KMS-11 (cell line): ENCODE results near the gene ITCH.
"Not testable (repeated sequence)": the region's sequence is repeated elsewhere in the genome, so short reads cannot be mapped to it uniquely, and the experiment has no call there.

Experiments
- H2AFZ ChIP-seq: fragments of 200-600 bp; sonication (generic); 2 replicates; pipeline ENCODE4 v1.6.1; 2016; ENCODE audit warnings: antibody characterized with exemption, mixed run types, low read depth
- H3K27ac ChIP-seq: fragments of 200-600 bp; sonication (generic); 2 replicates; pipeline ENCODE4 v1.6.1; 2016; ENCODE audit warnings: mild to moderate bottlenecking, mixed run types
- H3K27me3 ChIP-seq: fragments of 200-600 bp; sonication (generic); 2 replicates; pipeline ENCODE4 v1.6.1; 2017; ENCODE audit warnings: mild to moderate bottlenecking, low read depth, mixed run types, moderate library complexity; ENCODE audit not compliant: insufficient read depth
- H3K36me3 ChIP-seq: fragments of 200-600 bp; sonication (generic); 2 replicates; pipeline ENCODE4 v1.6.1; 2017; ENCODE audit warnings: mild to moderate bottlenecking, mixed run types; ENCODE audit not compliant: insufficient read depth
- H3K4me1 ChIP-seq: fragments of 200-600 bp; sonication (generic); 2 replicates; pipeline ENCODE4 v1.6.1; 2016; ENCODE audit warnings: mild to moderate bottlenecking, low read depth, mixed run types; ENCODE audit not compliant: poor library complexity, severe bottlenecking
- H3K4me2 ChIP-seq: fragments of 200-600 bp; sonication (generic); 2 replicates; pipeline ENCODE4 v1.7.0; 2016; ENCODE audit warnings: mild to moderate bottlenecking, mixed run types
- H3K4me3 ChIP-seq: fragments of 200-600 bp; sonication (generic); IDR thresholded peaks from 2 replicates; pipeline ENCODE4 v1.6.1; 2017; ENCODE audit warnings: low read depth, low read length, mixed read lengths; ENCODE audit not compliant: insufficient read depth
- H3K79me2 ChIP-seq: fragments of 200-600 bp; sonication (generic); 2 replicates; pipeline ENCODE4 v1.6.1; 2016; ENCODE audit warnings: low read depth, mixed run types; ENCODE audit not compliant: insufficient read depth
- H3K9ac ChIP-seq: fragments of 200-600 bp; sonication (generic); 2 replicates; pipeline ENCODE4 v1.6.1; 2016; ENCODE audit warnings: mild to moderate bottlenecking, mixed run types
- H4K20me1 ChIP-seq: fragments of 200-600 bp; sonication (generic); 2 replicates; pipeline ENCODE4 v1.6.1; 2016; ENCODE audit warnings: mild to moderate bottlenecking, mixed run types; ENCODE audit not compliant: insufficient read depth
- CTCF ChIP-seq: fragments of 200-600 bp; sonication (generic); conservative IDR thresholded peaks from 2 replicates; pipeline ENCODE4 v1.6.1; 2017; ENCODE audit warnings: low read depth, mild to moderate bottlenecking, antibody characterized with exemption, low read length, moderate library complexity, mixed read lengths

ITCH gene

GRCh38 chr20:34404803-34405202, 41.7 kb downstream of the ITCH start:
- H4K20me1 ChIP-seq: no peaks in the 10 kb centered on the region

DNA sequence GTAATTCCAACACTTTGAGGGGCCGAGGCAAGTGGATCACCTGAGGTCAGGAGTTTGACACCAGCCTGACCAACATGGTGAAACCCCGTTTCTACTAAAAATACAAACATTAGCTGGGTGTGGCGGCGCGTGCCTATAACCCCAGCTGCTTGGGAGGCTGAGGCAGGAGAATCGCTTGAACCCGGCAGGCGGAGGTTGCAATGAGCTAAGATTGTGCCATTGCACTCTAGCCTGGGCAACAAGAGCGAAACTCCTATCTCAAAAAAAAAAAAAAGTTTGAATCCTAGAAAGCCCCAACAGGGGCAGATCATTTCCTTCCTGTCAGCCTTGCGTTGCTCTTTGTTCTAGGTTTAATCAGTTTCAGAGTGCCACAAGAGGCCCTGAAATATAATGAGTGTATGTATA, 42.2 kb downstream of the ITCH start:
- peak overlapping the region; percentile 75 for H3K27ac ChIP-seq
- not testable (repeated sequence) for H2AFZ ChIP-seq, H3K36me3 ChIP-seq, H3K27me3 ChIP-seq, H3K4me3 ChIP-seq, H4K20me1 ChIP-seq
- H3K79me2 ChIP-seq: peaks cover 69% of the 10 kb centered on the region
- H3K4me2 ChIP-seq: peak overlapping the region; percentile 89
- H3K4me1 ChIP-seq: peaks cover 99% of the 10 kb centered on the region
- peak overlapping the region; percentile 24; the same call in 1 of the 2 replicates for H3K9ac ChIP-seq

More at GRCh38 chr20:34404803-34405202, 41.7 kb downstream of the ITCH start:
- Histone ChIP-seq H3K4me2 (peak overlapping the region; percentile 89), H3K27me3 (no peaks in the 10 kb centered on the region), H3K27ac (peak overlapping the region; percentile 75), H2AFZ (no peak overlapping the region), H3K9ac (no peak overlapping the region), H3K36me3 (no peaks in the 10 kb centered on the region; the same call in 1 of the 2 replicates), H3K4me3 (no peak overlapping the region), H3K4me1 (peaks cover 99% of the 10 kb centered on the region), H3K79me2 (peaks cover 71% of the 10 kb centered on the region)
- no peak for TF ChIP-seq CTCF

GRCh38 chr20:34405942-34406341, 42.9 kb downstream of the ITCH start:
- H4K20me1 ChIP-seq, H3K36me3 ChIP-seq, H3K4me3 ChIP-seq, H2AFZ ChIP-seq, H3K27me3 ChIP-seq: not testable (repeated sequence)
- Histone ChIP-seq H3K79me2 (peaks cover 74% of the 10 kb centered on the region), H3K9ac (peak overlapping the region; percentile 24; the same call in 1 of the 2 replicates), H3K4me2 (peak overlapping the region; percentile 89), H3K27ac (peak overlapping the region; percentile 75), H3K4me1 (peaks cover 99% of the 10 kb centered on the region)

GRCh38 chr20:34407962-34408474, 44.9 kb downstream of the ITCH start:
- Histone ChIP-seq H3K4me2 (no peak overlapping the region), H3K27me3 (no peaks in the 10 kb centered on the region), H4K20me1 (no peaks in the 10 kb centered on the region), H3K4me3 (no peak overlapping the region), H3K36me3 (no peaks in the 10 kb centered on the region), H2AFZ (no peak overlapping the region), H3K9ac (no peak overlapping the region), H3K4me1 (peaks cover 99% of the 10 kb centered on the region), H3K79me2 (peaks cover 75% of the 10 kb centered on the region), H3K27ac (peak overlapping the region; percentile 9; the same call in 1 of the 2 replicates)
- no peak for TF ChIP-seq CTCF

DNA sequence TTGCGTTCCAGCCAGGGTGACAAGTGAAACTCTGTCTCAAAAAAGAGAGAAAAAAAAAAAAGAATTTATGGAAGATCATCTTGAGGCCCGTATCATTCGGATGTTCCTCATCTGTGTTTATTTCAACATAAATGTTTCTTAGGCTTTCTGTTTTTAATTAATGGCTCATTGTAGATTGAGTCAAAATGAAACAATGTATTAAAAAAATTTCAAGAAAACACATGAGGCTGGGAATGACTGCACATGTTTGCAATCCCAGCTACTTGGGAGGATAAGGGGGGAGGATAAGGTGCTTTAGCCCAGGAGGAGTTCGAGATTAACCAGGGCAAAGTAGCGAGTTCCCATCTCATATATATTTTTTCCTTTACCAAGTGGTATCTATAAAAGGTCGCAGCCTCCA, 47.3 kb downstream of the ITCH start:
- Histone ChIP-seq H3K79me2 (peaks cover 59% of the 10 kb centered on the region), H3K27ac (no peak overlapping the region; the same call in 1 of the 2 replicates), H2AFZ (no peak overlapping the region), H3K9ac (no peak overlapping the region), H3K4me1 (peaks cover 99% of the 10 kb centered on the region), H3K4me2 (no peak overlapping the region; the same call in 1 of the 2 replicates), H3K36me3 (no peaks in the 10 kb centered on the region), H3K27me3 (no peaks in the 10 kb centered on the region), H4K20me1 (no peaks in the 10 kb centered on the region), H3K4me3 (no peak overlapping the region)
- TF ChIP-seq CTCF: no peak
